GM21737 (cell line): ENCODE measurements around the gene LMNTD2.
A peak's percentile ranks its signal among the peaks of the same experiment; 100 is the strongest.

Experiments used
- ATAC-seq: cut with Tn5 transposase; IDR thresholded peaks from one replicate; pipeline ENCODE4 v1.9.1; 2021; ENCODE audit warnings: mild to moderate bottlenecking, moderate library complexity; ENCODE audit not compliant: unreplicated experiment

The LMNTD2 gene

GRCh38 chr11:568306-569157 is 8.0 kb upstream of the LMNTD2 start:
- ATAC-seq = peak; percentile 81

GRCh38 chr11:567629-568292 is 7.2 kb upstream of the LMNTD2 start:
- no peak for ATAC-seq

GRCh38 chr11:567011-567628 is 6.6 kb upstream of the LMNTD2 start:
- no peak for ATAC-seq

- ATAC-seq = no peak
Measured at GRCh38 chr11:565921-566509, 5.5 kb upstream of the LMNTD2 start.

- no peak for ATAC-seq
Measured at GRCh38 chr11:563812-564578, 3.5 kb upstream of the LMNTD2 start.

GRCh38 chr11:563066-563811 is 2.7 kb upstream of the LMNTD2 start:
- ATAC-seq = no peak

GRCh38 chr11:562046-562645 is 1.6 kb upstream of the LMNTD2 start:
- ATAC-seq = no peak

GRCh38 chr11:561148-562003 is 838 bp upstream of the LMNTD2 start:
- peak; percentile 3 for ATAC-seq

- no peak for ATAC-seq
Measured at GRCh38 chr11:559712-560304, 730 bp downstream of the LMNTD2 start.

GRCh38 chr11:559020-559620 is 1.4 kb downstream of the LMNTD2 start:
- ATAC-seq = no peak

- no peak for ATAC-seq
Measured at GRCh38 chr11:558503-558902, 2.0 kb downstream of the LMNTD2 start.

- ATAC-seq = no peak
Measured at GRCh38 chr11:557328-558132, 3.0 kb downstream of the LMNTD2 start.

- ATAC-seq = no peak
Measured at GRCh38 chr11:556662-557256, 3.8 kb downstream of the LMNTD2 start.

GRCh38 chr11:555780-556661 is 4.5 kb downstream of the LMNTD2 start:
- ATAC-seq = no peak

- no peak for ATAC-seq
Measured at GRCh38 chr11:555227-555779, 5.2 kb downstream of the LMNTD2 start.
